Middle frontal gyrus (tissue), 1 donor: ENCODE results near the gene SCRN2.

Experiments
- DNase-seq: peaks from one replicate; pipeline ENCODE4 v3.0.0-alpha.2; 2015; ENCODE audit warnings: low spot score; ENCODE audit errors: extremely low spot score

The SCRN2 gene

DNA sequence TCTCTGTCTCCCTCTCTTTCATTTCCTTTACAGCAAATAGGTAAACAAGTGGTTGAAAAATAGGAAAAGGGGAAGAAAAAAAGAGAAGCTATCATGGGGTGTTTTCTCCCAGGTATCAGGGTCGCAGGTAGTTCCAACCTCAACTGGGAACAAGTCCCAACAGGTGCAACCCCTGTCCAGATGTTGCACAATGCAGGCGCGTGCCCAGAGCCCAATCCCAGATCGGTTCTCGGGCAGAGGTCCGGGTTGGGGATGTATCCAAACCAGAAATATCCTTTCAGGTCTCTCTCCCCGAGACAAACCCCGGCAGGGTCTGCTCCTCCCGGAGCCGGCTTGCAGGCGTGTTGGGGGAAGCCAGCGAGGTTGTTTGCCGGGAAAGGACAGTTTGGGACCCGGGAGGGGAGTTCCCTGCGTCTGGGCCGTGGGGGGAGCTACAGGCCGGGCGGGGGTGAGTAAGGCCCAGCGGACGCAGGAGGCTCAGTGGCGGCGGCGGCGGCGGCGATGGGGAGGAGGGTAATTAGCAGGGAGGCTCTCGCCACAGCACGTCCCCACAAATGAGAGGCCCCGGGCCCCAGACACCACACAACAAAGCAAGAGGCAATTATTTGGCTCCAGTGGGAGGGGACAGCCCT is 31.1 kb upstream of the SCRN2 start:
- no peak for DNase-seq

DNA sequence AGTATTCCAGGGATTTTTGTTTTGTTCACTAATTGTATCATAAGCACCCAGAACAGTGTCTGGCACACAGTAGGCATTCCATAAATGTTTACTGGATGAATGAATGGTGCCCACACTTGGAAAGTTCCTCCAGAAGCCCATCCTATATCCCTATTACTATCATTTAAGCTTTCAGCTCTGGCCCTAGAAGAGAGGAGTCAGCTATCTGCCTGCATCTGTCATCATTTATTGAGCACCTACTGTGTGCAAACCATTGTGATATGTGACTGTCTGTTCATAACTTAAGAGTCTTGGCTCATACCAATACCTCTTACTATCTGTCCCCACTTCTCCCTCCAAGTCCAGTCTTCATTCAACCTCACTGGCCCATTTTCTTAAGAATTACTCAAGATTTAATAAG is 30.0 kb upstream of the SCRN2 start:
- DNase-seq: no peak

- DNase-seq: no peak
Observed at GRCh38 chr17:47870056-47870455, 29.0 kb upstream of the SCRN2 start.

DNA sequence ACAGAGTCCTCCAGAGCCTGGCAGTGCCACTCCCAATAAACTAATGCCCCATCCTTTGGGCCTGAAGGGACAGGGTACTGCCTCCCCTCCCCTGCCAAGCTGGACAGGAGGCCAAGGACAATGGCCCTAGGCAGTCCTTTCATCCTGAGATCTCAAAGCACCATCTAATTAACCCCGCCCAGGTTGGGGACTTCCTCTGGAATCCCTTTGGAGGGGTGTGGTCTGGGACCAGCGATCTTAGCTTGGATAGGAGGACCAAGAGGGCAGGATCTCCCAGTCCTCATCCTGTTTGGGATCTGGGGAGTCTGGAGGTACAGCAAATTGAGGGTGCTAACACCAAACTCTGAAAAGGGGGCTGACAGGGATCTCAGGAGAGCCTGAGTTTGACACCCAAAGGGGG is 28.0 kb upstream of the SCRN2 start:
- no peak for DNase-seq

- no peak for DNase-seq
Observed at GRCh38 chr17:47867813-47868533, 26.9 kb upstream of the SCRN2 start.

DNA sequence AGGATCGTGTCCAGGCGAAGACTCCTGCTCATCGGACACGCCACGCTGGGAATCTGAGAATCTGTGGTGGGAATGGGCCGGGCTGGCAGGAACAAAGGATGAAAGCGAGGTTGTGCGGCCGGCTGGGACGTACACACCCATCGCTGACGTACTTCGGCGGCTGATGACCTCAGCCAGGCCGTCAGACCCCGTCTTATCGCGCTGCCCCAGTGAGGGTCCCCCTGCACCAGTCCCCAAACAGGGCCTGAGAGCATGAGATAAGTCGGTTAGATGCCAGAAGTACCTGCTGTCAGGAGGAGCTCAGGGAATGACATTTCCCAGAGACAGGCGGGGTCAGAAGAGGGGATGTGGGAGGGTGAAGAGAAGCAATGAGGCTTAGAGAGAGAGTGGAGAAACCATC is 25.9 kb upstream of the SCRN2 start:
- DNase-seq: no peak

GRCh38 chr17:47864791-47865216 is 23.7 kb upstream of the SCRN2 start:
- no peak for DNase-seq

GRCh38 chr17:47862621-47863440 is 21.8 kb upstream of the SCRN2 start:
- no peak for DNase-seq

DNA sequence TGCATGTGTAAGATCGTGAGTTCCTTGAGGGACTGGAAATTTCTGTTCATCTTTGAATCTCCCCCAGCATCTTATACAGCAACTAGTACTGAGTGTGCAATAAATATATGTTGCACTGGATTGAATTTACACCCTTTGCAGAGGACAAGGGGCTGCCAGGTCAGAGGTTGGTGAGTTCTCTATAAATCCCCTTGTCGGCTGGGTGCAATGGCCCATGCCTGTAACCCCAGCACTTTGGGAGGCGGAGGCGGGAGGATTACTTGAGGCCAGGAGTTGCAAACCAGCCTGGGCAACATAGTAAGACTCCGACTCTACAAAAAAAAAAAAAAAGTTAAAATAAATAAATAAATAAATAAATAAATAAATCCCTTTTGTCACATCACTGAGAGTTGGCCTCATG is 19.3 kb upstream of the SCRN2 start:
- DNase-seq: no peak

DNA sequence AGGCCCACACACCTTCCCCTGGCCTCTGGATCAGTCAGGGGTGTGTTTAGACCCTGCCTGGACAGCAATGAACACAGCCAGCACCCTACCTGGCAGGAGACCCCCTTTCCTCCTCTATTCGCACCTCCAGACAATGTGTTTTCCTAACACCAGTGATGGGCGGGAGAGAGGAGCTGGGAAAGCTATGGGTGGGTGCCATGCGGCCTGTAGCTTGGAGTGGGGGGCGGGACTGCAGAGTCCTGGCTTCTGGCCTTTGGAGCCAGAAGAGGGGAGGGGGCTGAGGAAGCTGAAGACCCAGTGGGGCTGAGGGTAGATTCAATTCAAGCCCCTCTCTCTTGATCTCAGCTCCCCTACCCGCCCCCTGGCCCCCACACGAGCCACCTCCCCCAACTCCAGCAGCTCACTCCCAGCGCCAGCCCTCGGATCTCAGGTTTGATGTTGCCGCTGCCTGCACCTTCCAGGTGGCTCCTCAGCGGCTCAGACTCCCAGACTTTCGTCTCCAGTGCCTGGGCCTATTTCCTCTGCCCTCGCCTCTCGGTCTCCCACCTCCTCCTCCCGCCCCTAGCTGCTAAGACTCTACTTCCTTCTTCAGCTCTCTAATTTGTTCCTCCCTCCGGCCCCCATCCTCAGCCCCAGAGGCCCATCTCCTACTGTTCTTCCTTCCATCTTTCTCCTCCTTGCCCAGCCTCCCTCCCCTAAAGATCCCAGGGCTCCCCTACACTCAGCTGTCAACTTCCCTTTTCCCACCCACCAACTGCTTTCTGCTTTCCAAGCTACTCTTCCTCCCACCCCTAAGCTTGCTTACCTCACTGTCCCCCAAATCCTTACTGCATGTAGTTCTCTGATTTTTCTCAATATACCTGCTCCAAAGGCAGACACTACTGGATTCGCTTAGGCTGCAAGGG is 16.7 kb upstream of the SCRN2 start:
- no peak for DNase-seq

- DNase-seq: no peak
Observed at GRCh38 chr17:47856830-47857229, 15.8 kb upstream of the SCRN2 start.

DNA sequence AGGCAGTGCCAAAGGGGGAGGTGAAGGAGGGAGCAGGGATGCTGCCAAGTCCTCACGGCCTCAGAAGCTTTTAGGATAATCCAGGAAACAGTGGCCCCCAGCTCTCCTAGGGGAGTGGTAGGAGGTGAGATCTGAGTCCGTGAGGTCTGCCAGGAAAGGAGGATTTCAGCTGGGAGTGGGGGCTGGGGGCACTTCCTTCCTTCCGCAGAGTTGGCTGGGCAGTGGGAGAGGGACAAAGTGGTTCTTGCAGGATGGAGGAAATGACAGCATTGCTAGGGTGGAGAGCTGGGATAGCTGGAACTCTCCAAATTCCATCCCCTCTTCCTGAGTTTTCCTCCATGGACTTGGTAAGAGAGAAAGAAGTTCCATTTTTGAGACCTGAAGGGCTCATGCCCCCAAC is 14.7 kb upstream of the SCRN2 start:
- no peak for DNase-seq

DNA sequence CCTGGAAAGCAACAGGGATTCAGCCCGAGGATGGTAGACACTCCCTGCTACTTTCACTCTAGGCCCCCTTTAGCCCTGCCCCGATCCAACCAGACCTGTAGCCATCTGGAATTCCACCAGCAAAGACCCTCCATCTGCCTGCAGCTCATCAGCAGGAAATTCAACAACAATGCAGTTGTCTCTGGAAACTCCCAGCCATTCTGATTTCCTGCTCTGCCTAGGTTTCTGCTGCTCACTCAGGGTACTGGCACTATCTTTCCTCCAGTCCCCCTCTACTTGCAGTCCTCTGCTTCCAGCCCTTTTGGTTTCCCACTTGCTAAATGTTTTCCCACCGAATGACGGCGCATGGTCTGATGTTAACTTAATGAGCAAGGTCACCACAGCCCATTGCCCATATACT is 12.5 kb upstream of the SCRN2 start:
- DNase-seq: no peak

DNA sequence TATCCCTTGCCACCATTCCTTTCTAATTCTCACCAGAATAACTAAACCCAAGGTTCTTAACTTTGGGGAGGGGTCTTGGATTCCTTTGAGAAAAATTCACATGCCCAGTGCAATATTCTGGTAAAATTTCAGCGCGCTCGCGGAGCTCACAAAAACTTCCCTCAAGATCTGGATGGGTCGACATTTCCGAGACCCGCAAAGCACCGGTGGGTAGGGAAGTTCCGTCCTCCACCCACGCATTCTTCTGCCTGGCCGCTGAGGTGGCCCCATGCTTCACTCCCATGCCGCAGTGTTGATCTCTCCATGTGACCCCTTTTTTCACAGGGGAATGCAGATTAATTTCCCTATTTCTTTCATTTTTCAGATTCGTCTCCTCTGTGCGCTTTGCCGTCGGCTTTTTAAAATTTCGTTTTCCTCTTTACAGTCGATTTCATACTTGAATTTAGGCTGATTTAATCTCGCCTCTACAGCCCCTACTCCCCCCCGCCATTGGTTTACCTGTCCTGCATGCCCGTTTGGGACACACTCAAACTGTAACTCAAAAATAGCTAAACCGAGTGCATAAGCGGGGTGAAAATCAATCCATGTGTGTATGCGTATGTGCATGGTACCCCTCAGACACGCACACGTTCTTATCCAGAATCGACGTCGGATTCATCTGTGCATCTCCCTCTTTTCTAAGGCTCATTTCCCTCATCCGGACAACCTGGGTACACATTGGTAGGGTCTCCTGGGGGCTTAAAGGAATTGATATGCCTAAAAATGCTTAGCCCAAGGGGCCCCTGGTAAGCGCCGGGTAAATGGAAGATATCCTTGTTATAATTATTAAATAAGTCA is 11.3 kb upstream of the SCRN2 start:
- DNase-seq: no peak

- DNase-seq: no peak
Observed at GRCh38 chr17:47851764-47852112, 10.7 kb upstream of the SCRN2 start.

GRCh38 chr17:47850692-47851573 is 9.9 kb upstream of the SCRN2 start, which contains the start of gene SP6:
TSS of gene SP6 (minus strand) at chr17:47851163. CDS start at chr17:47848429, 2,734 bp downstream.
- no peak for DNase-seq

DNA sequence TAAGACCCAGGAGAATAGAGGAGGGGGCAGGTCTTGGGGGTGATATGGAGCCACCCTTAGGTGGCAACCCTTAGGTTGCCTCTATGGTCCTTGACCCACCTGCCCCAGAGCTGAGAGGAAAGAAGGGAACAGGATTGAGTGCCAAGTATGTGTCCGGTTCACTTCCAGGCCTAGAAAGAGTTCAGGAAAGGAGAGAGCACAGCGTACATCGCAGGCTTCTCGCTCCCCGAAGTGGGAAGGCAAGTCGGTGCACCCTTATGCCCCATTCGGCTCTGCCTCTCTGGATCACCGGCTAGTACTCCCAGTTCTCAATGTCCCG is 9.3 kb upstream of the SCRN2 start:
- no peak for DNase-seq

GRCh38 chr17:47848198-47848513 is 7.1 kb upstream of the SCRN2 start:
- no peak for DNase-seq

GRCh38 chr17:47847341-47848197 is 6.5 kb upstream of the SCRN2 start:
- no peak for DNase-seq
